SW480 (cell line): ENCODE measurements around the gene ZNG1E.
A peak's percentile ranks its signal among the peaks of the same experiment; 100 is the strongest.
"Not testable (repeated sequence)": the region's sequence is repeated elsewhere in the genome, so short reads cannot be mapped to it uniquely, and the experiment has no call there.

Source experiments
- DNase-seq: peaks from one replicate; pipeline ENCODE4 v3.0.0-alpha.2; 2016; ENCODE audit warnings: low spot score

The ZNG1E gene

DNA sequence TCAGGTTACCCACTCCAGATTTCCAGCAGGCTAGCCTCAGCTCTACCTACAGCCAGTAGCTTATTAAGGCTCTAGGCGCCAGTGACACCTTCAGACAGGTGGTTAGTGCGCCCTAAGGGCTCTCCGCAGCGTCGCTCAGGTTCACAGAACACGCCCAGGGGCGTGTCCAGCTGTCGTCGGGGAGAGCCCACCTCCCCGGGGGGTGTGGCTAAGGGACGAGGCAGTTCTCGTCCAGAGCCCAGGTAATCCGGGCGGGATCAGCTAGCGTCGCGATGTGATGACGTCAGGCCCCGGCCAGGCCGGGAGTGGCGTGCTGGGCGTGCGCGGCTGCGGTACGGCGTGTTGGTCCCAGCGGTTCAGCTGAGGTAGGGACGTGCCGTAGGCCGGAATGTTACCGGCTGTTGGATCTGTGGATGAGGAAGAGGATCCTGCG lies at the start of gene ZNG1E:
ZNG1E (plus strand) TSS at position 340 of the 433 bp plus-strand sequence; CDS start at position 389, 49 bp downstream.
- DNase-seq = peak; percentile 67

DNA sequence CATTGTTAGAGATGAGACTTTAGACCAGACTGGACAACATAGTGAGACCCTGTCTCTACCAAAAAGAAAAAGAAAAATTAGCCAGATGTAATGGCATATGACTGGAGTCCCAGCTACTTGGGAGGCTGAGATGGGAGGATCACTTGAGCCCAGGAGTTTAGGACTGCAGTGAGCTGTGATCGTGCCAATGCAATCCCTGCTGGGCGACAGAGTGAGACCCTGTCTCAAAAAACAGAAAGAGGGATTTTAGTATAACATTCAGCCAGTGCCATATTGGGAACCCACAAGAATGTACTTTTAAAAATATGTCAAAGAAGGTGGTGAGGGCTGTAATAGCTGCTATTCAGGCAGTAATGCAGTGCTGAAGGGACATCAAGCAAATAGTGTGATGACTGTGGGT lies 2.1 kb upstream of the ZNG1E start:
- not testable (repeated sequence) for DNase-seq

DNA sequence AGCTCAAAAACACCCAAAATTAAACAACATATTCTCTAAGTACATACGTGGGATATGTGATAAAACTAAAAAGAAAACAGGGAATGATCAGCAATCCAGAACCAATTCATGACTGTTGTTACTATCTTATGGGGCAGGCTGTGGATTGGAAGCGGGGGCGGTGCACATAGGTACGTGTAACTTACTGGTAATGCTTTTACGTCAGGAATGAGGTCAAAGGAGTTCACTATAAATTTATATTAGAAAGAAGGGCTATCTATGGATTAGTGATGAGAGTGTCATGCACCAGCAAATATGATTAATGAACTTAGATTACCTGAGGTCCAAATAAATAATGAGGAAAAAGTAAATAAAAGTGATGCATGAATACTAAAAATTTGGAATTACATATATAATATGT lies 710 bp upstream of the ZNG1E start:
- not testable (repeated sequence) for DNase-seq

DNA sequence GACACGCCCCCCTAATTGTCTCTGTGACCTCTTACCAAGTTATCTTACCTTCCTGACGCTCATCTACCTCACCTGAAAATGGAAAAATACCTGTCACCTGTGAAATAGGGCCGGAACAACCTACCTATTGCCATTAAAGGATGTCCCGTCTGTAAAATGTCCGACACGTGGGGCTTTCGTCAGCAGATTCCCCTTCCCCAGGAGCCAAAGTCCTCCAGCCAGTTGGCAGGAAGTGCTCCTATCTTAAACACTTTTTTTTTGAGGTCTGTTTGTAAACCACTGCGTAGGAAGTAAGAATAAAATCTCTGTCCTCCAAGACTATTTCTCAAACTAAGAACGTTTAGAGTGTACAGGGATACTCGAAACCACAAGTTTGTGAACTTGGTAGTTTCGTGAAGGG lies 661 bp downstream of the ZNG1E start:
- DNase-seq = not testable (repeated sequence)

DNA sequence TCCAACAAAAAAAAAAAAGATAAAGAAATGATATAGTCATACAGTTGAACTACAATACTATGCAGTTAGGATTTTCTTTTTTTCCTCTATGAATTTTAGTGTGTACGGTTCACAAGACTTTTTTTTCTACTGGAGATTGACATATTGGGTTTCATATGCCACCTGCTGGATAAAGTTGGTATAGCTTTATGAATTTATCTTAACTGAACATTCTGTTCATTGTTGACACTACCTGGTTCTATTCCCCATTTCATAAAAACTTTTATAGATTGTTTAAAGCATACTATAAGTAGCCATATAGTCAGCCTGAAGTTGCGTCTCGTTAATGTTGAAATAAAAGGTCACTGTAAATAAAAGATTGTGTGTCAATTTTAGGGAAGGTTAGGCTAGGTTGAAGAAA lies 2.8 kb downstream of the ZNG1E start:
- not testable (repeated sequence) for DNase-seq

DNA sequence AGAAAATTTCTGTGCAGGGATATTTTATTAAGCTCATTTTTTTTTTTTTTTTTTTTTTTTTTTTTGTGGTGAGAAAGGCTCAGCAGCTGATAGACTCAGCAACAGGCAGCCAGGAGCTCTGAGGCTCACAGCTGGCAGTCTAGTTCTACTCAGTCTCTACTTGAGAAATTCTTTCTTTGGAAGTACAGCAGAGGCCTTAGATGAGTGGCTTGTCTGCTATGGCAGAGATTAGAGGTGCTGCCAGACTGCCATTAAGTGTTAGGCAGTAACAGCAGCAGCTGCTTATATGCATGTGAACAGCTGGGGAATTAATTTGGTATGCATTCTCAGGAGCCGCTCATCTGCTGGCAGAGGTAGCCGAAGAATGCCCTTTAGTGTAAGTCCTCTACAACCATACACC lies 27.8 kb downstream of the ZNG1E start:
- not testable (repeated sequence) for DNase-seq

DNA sequence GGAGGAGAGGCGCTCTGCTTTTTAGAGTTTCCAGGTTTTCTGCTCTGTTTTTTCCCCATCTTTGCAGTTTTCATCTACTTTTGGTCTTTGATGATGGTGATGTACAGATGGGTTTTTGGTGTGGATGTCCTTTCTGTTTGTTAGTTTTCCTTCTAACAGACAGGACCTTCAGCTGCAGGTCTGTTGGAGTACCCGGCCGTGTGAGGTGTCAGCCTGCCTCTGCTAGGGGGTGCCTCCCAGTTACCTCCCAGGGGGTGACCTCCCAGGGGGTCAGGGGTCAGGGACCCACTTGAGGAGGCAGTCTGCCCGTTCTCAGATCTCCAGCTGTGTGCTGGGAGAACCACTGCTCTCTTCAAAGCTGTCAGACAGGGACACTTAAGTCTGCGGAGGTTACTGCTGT lies 38.7 kb downstream of the ZNG1E start:
- DNase-seq = not testable (repeated sequence)

DNA sequence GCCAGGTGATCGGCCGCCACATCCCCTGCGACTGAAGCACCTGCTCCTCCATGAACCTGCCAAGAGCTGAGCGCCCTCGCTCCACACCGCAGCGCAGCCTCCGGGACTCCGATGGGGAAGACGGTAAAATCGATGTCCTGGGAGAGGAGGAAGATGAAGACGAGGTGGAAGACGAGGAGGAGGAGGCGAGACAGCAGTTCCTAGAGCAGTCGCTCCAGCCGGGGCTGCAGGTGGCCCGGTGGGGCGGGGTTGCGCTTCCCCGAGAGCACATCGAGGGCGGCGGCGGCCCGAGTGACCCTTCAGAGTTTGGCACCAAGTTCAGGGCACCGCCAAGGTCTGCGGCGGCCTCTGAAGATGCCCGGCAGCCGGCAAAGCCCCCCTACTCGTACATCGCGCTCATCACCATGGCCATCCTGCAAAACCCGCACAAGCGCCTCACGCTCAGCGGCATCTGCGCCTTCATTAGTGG lies 61.4 kb downstream of the ZNG1E start, which contains the start of gene FOXD4L4:
FOXD4L4 (plus strand) TSS at position 51 of the 469 bp plus-strand sequence; CDS start at position 51, 0 bp downstream.
- not testable (repeated sequence) for DNase-seq

DNA sequence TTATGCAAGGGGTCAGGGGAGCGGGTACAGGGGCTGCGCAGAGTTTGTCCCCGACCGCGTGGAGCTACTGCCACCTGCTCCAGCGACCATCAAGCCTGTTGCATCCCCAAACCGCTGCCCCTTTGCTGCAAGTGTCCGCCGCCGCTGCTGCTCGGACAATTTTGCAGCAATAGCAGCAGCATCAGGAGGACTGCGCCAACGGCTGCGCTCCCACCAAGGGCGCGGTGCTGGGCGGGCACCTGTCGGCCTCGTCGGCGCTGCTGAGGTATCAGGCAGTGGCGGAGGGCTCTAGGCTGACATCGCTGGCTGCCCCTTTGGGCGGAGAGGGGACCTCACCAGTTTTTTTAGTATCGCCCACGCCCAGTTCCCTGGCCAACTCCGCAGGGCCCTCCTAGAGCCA lies 62.4 kb downstream of the ZNG1E start:
- DNase-seq = not testable (repeated sequence)
